Measurements from ENCODE around the gene GNG8.

The GNG8 gene

GRCh38 chr19:46635920-46636761 is at the start of gene GNG8:
Gene GNG8 (minus strand): TSS chr19:46636202. CDS start chr19:46634682, 1,520 bp downstream.
- in situ Hi-C loops (cut with HindIII; ENCODE audit: low pct_unique_long_range_greater_than_20kb, low sequenced_read_pairs), result no loop called here
- no peak for TF ChIP-seq JUND (IDR thresholded peaks at IDR 0.05; ENCODE audit: low read depth)
- no peak for DNase-seq (ENCODE audit: low read depth in 1 of 2, low spot score in 1 of 2)

- TF ChIP-seq JUND (IDR thresholded peaks at IDR 0.05; ENCODE audit: low read depth), result no peak
- in situ Hi-C loops (cut with HindIII; ENCODE audit: low pct_unique_long_range_greater_than_20kb, low sequenced_read_pairs), result no loop called here
- no peak for DNase-seq (ENCODE audit: low read depth in 1 of 2, low spot score in 1 of 2)
Measured at GRCh38 chr19:46685189-46685588, 49.2 kb upstream of the GNG8 start.

DNA sequence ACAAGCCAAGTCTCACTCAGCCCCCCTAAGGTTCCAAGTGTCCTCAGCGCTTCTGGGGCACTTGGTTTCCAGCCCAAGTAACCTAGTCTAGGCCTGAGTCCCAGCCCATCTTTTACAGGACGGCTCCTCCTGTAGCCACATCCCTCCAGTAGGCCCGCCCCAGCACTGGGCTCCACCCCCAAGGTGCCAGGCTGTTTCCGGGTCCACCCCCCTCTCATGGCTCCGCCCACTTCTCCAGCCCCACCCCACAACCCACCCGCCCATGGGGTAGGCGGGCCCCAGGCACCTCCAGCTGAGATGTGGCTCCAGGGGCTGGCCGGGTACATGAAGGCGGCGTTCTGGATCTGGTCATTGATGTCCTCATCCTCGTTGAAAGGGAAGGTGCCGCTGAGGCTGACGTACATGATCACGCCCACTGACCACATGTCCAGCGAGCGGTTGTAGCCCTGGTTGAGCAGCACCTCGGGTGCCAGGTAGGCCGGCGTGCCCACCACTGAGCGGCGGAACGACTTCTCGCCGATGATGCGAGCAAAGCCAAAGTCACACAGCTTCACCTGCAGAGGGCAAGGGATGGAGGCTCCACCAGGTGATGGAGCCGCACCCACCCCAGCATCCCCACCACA is 42.2 kb upstream of the GNG8 start:
- no peak for TF ChIP-seq JUND (IDR thresholded peaks at IDR 0.05; ENCODE audit: low read depth)
- DNase-seq (ENCODE audit: low read depth in 1 of 2, low spot score in 1 of 2), result peak in 1 of 2 experiments; percentile 65
- in situ Hi-C loops (cut with HindIII; ENCODE audit: low pct_unique_long_range_greater_than_20kb, low sequenced_read_pairs), result no loop called here

GRCh38 chr19:46674416-46675178 is 38.6 kb upstream of the GNG8 start:
- in situ Hi-C loops (cut with HindIII; ENCODE audit: low pct_unique_long_range_greater_than_20kb, low sequenced_read_pairs), result no loop called here
- DNase-seq (ENCODE audit: low read depth in 1 of 2, low spot score in 1 of 2), result peak; percentile 71 to 85
- TF ChIP-seq JUND (IDR thresholded peaks at IDR 0.05; ENCODE audit: low read depth), result no peak

DNA sequence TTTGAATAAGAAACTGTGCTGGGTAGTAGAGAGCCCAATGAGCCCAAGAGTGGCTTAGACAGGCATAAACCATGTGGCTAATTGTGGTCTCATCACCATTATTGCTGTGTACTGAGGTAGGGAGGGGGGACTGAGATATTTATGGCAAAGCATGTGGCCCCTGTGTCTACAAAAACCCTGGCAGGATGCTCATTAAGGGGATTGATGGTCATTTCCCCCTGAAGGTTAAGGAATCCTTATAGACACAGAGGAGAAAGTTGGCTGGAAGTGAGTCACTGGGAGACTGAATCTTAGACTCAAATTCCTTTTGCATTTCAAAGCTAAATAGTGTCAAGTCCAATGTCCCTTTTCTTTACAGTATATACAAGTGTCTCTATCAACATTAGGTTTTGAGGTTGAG is 34.8 kb upstream of the GNG8 start:
- in situ Hi-C loops (cut with HindIII; ENCODE audit: low pct_unique_long_range_greater_than_20kb, low sequenced_read_pairs), result no loop called here
- TF ChIP-seq JUND (IDR thresholded peaks at IDR 0.05; ENCODE audit: low read depth), result no peak
- DNase-seq (ENCODE audit: low read depth in 1 of 2, low spot score in 1 of 2), result no peak

- no peak for TF ChIP-seq JUND (IDR thresholded peaks at IDR 0.05; ENCODE audit: low read depth)
- in situ Hi-C loops (cut with HindIII; ENCODE audit: low pct_unique_long_range_greater_than_20kb, low sequenced_read_pairs), result no loop called here
- DNase-seq (ENCODE audit: low read depth in 1 of 2, low spot score in 1 of 2), result no peak
Measured at GRCh38 chr19:46668662-46669061, 32.7 kb upstream of the GNG8 start.

DNA sequence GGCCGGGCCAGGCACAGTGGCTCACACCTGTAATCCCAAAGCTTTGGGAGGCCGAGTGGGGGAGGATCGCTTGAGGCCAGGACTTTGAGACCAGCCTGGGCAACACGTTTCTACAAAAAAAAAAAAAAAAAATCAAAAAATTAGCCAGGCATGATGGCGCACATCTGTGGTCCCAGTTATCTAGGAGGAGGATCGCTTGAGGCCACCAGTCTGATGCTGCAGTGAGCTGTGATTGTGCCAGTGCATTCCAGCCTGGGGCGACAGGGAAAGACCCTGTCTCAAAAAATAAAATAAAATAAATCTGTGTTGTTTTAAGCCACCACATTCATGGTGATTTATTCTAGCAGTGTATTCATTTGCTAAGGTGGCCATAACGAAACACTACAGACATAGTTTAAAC is 29.1 kb upstream of the GNG8 start:
- in situ Hi-C loops (cut with HindIII; ENCODE audit: low pct_unique_long_range_greater_than_20kb, low sequenced_read_pairs), result no loop called here
- no peak for DNase-seq (ENCODE audit: low read depth in 1 of 2, low spot score in 1 of 2)
- no peak for TF ChIP-seq JUND (IDR thresholded peaks at IDR 0.05; ENCODE audit: low read depth)

GRCh38 chr19:46661735-46662592 is 26.0 kb upstream of the GNG8 start:
- TF ChIP-seq JUND (IDR thresholded peaks at IDR 0.05; ENCODE audit: low read depth), result no peak
- in situ Hi-C loops (cut with HindIII; ENCODE audit: low pct_unique_long_range_greater_than_20kb, low sequenced_read_pairs), result no loop called here

GRCh38 chr19:46661020-46661731 is 25.2 kb upstream of the GNG8 start, which contains the start of gene DACT3:
Gene DACT3 (minus strand): TSS chr19:46661182. CDS start chr19:46661064, 118 bp downstream.
- TF ChIP-seq JUND (IDR thresholded peaks at IDR 0.05; ENCODE audit: low read depth), result no peak
- in situ Hi-C loops (cut with HindIII; ENCODE audit: low pct_unique_long_range_greater_than_20kb, low sequenced_read_pairs), result no loop called here
- DNase-seq (ENCODE audit: low read depth in 1 of 2, low spot score in 1 of 2), result peak; percentile 97 to 99

More at GRCh38 chr19:46661735-46662592, 26.0 kb upstream of the GNG8 start:
- peak; percentile 66 to 87 for DNase-seq (ENCODE audit: low read depth in 1 of 2, low spot score in 1 of 2)

- no peak for DNase-seq (ENCODE audit: low read depth in 1 of 2, low spot score in 1 of 2)
- in situ Hi-C loops (cut with HindIII; ENCODE audit: low pct_unique_long_range_greater_than_20kb, low sequenced_read_pairs), result no loop called here
- no peak for TF ChIP-seq JUND (IDR thresholded peaks at IDR 0.05; ENCODE audit: low read depth)
Measured at GRCh38 chr19:46660551-46661019, 24.6 kb upstream of the GNG8 start.

DNA sequence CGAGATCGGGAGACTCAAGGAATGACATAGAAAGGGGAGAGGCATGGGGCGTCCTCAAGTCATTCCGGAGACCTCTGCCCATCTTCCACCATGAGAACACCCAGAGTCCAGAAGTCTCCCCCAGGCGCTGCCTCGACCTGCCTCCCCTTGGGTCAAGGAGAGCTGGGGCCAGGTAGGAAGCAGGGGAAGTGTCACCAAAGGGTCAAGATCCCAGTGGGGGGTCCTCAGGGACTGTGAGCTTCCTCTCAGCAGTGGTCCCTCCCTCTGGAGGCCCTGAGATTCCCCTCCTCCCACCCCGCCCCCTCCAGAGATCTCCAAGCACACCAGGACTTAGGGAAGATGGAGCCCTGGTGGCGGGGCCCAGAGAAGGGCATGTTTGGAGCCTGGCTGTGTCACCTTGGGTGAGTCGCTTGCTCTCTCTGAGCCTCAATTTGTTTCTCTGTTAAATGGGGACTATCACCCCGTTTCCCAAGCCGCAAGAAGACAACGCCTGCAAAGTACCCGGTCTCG is 24.1 kb upstream of the GNG8 start:
- no peak for TF ChIP-seq JUND (IDR thresholded peaks at IDR 0.05; ENCODE audit: low read depth)
- in situ Hi-C loops (cut with HindIII; ENCODE audit: low pct_unique_long_range_greater_than_20kb, low sequenced_read_pairs), result no loop called here
- DNase-seq (ENCODE audit: low read depth in 1 of 2, low spot score in 1 of 2), result no peak

Measured in T47D (cell line).